ENCODE results near the gene PNN.
"Not testable (repeated sequence)": the region's sequence is repeated elsewhere in the genome, so short reads cannot be mapped to it uniquely, and the experiment has no call there.

PNN gene

DNA sequence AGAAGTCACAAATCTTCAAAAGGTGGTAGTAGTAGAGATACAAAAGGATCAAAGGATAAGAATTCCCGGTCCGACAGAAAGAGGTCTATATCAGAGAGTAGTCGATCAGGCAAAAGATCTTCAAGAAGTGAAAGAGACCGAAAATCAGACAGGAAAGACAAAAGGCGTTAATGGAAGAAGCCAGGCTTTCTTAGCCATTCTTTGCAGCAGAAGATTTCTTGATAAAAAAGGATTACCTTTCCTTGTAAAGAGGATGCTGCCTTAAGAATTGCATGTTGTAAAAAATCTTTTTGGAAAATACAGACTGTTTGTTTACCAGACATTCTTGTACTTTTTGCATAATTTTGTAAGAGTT, 6.6 kb downstream of the PNN start:
- DNase-seq, result no peak

DNA sequence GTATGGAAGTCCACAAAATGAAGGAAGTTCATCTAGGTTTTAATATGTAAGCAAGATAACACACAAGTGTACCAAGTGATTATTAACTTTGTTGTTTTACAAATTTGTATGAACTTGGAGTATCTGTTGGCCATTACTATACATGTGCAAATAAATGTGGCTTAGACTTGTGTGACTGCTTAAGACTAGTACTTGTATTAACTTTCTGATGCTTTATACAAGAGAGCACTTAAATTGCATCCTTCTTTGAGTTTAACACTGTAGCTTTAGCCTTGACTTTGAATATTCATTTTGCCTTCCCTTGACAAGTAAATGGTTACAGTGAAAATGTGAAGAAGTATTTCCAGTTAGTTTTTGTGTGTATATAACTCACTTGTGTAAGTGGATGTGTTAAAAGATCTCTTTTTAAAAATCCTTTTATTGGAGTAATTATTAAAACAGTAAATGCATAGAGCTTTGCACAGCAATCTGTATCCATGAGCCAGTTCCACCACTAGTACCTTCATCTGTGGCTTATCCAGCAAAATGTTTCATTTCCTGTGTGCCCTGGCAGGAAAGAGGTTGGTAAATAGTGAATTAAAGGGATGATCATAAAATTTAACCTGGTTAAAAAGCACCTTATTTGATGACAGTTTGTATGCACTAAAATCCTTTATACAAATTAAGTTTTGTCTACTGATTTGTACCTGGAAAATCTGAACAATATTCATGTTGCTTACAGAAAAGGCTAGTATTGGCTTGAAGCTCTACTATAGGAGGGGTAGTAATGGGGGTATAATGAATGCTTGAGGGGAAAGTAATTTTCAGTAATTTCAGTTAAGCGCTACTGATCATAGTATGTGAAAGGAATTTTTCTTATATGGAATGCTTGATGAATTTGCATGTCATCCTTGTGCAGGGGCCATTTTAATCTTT, 8.0 kb downstream of the PNN start:
- DNase-seq, result no peak

DNA sequence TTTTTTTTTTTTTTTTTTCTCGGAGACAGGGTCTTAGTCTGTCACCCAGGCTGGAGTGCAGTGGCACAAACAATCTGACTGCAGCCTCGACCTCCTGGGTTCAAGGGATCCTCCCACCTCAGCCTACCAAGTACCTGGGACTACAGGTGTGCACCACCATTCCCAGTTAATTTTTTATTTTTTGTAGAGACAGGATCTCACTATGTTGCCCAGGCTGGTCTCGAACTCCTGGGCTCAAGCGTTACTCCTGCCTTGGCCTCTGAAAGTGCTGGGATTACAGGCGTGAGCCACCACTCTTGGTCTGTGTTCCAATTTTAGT, 8.6 kb downstream of the PNN start:
- DNase-seq, result not testable (repeated sequence)

DNA sequence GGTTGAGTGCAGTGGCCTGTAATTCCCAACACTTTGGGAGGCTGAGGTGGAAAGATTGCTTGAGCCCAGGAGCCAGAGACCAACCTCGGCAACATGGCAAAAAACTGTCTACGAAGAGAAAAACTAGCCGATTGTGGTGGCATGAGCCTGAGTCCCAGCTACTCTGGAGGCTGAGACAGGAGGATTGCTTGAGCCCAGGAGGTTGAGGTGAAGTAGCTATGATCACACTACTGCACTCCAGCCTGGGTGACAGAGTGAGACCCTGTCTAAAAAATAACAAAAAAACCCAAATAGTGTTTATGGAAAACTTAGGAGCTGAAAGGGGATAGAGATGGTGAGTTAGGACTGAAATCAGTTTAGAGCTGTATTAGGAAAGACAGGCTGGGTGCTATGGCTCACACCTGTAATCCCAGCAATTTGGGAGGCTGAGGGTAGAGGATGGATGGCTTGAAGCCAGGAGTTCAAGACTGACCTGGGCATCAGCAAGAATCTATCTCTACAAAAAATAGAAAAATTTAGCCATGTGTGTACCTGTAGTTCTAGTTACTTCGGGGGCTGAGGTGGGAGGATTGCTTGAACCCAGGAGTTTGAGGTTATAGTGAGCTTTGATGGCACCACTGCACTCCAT, 9.7 kb downstream of the PNN start:
- DNase-seq, result no peak

DNA sequence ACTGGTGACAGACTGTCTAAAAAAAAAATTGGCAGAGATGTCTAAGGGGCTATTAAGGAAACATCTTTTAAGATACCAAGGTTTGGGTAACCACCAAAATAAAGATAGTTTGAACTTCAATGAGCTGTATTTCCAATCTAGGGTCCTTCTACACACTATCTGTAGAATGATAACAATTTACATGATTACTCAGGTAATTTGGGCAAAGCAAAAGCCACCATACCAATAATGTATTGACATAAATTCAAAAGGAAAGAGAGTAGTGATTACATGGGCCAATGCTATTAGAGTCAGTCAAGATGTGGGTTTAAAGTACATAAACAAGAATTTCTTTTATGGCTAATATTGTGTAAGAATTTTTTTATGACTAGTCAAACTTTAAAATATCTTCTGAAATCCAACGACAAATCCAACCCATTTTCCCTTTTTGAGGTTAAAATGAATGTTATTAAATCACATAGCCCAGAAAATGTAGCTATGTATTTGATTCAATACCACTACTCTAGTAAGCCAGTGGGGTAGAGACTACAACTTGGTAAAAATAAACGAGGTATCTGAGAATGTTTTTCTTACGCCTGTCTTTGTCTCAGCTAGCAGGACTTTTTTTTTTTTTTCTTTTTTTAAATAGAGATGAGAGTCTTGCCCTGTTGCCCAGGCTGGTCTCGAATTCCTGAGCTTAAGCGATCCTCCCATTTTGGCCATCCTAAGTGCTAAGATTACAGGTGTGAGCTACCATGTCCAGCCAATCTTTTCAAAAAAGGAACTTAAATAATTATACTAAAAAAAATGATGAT, 10.4 kb downstream of the PNN start:
- no peak for DNase-seq

DNA sequence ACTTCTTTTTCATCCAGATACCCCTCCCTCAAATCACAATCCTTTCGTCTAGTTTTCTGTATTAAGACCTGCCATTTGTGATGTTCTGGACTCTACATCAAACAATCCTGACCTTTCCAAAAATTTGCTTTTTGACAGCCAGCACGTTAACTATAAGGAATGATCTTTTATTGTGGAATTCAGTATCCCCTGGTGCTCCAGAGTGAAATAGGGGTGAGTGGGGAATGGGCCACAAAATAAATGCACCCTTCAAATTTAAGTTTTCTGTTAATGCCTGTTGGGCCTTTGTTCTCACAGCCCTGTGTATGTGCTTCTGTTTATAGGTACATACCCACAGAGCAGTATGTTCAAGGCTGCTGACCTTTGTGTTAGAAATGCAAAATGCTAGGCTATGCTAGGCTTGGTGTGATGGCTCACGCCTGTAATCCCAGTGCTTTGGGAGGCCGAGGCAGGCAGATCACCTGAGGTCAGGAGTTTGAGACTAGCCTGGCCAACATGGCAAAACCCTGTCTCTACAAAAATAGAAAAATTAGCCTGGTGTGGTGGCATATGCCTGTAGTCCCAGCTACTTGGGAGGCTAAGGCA, 12.0 kb downstream of the PNN start:
- no peak for DNase-seq

DNA sequence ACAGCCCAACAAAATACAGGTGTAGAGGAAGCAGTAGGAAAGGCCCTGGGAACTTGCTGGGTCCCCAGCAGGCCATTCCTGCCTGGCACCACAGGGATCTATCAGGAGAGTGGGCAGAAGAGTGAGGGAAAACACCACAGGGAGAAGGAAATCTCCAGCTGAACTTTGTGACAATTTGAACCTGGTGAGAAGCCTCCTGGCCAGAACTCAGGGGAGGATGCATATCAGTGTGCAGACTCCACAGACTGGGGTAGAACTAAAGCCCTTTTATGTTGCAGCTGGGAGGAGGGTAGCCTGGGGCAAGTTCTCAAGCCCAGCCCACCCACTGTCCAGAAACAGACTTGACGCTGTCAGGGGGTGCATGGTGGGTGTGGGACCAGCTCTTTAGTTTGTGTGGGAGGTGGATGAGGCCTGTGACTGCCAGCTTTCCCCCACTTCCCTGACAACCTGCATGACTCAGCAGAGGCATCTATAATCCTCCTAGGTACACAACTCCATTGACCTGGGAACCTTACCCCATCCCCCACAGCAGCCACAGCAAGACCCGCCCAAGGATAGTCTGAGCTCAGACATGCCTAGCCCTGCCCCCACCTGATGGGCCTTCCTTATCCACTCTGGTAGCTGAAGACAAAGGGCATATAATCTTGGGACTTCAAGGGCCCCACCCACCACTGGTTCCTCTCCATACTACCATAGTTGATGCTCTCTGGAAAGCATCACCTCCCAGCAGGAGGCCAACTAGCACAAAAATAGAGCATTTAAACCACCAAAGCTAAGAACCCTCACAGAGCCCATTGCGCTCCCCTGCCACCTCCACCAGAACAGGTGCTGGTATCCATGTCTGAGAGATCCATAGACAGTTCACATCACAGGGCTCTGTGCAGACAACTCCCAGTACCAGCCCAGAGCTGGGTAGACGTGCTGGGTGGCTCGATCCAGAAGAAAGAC, 28.9 kb downstream of the PNN start:
- peak; percentile 58 for DNase-seq

DNA sequence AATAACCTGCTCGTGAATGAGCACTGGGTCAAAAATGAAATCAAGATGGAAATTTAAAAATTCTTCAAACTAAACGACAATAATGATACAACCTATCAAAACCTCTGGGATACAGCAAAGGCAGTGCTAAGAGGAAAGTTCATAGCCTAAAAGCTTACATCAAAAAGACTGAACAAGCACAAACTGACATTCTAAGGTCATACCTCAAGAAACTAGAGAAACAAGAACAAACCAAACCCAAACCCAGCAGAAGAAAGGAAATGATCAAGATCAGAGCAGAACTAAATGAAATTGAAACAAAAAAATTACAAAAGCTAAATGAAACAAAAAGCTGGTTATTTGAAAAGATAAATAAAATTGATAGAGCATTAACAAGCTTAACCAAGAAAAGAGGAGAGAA, 32.4 kb downstream of the PNN start:
- DNase-seq, result not testable (repeated sequence)

DNA sequence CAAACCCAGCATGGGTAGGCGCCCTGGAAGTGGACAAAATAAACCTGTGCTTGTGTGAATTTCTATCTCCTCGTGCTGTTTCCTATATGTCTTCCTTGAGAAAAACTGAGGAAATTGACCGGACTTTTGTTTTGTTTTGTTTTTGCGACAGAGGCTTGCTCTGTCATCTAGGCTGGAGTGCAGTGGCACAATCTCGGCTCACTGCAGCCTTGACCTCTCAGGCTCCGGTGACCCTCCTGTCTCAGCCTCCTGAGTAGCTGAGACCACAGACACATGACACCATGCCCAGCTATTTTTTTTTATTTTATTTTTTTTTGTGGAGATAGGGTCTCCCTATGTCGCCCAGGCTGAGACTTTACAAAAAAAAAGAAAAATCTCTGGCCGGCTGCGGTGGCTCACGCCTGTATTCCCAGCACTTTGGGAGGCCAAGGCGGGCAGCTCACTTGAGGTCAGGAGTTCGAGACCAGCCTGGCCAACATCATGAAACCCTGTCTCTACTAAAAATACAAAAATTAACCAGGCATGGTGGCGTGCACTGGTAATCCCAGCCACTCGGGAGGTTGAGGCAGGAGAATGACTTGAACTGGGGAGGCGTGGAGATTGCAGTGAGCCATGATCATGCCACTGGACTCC, 36.2 kb downstream of the PNN start:
- no peak for DNase-seq

DNA sequence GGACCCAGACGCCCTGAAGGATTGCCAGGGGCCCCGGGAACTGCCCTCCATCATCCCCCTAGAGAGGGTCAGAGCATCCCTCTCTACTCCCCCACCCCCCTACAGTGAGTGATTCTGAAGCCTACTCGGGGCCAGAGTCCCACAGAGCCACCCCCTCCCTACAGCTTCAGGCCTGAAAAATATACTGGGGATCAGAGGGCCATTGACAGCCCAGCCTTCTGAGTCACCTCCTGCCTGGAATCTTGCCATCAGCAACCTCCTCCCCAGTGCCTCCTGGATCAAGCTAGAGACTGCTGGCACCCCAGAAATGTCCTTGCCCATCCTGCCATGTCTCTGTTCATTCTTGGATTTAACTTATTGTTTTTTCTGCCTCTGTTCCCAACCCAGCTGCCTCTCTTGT, 37.0 kb downstream of the PNN start:
- DNase-seq, result no peak

DNA sequence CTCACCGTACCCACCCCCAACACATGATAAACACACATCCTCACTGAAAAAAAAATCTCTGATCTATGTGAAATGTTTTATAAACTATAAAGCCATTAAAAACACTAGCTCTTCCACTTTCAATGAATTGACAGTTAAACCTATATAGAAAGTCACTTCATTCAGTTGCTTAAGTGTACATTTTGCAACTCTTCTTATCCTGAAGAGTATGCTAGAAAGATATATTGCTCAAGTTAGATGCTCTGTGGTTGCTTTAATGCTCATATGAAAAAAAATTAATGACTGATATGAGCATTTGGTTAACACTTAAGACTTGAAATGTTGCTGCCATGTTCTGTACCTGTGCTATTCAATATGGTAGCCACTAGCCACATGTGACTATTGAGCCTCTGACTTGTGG, 37.6 kb downstream of the PNN start:
- DNase-seq, result no peak

DNA sequence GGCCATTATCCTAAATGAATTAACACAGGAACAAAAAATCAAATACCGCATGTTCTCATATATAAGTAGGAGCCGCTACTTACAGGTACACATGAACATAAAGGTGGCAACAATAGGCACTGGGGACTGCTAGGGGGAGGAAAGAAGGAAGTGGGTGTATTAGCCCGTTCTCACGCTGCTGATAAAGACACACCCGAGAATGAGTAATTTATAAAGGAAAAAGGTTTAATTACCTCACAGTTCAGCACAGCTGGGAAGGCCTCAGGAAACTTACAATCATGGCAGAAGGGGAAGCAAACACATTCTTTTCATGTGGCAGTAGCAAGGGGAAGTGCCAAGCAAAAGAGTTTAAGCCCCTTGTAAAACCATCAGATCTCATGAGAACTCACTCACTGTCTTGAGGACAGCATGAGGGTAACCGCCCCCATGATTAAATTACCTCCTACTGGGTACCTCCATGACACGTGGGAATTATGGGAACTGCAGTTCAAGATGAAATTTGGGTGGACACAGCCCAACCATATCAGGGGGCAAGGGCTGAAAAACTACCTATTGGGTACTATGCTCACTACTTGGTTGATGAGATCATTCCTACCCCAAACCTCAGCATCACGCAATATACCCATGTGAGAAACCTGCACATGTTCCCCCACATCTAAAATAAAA, 42.3 kb downstream of the PNN start:
- peak; percentile 34 for DNase-seq

DNA sequence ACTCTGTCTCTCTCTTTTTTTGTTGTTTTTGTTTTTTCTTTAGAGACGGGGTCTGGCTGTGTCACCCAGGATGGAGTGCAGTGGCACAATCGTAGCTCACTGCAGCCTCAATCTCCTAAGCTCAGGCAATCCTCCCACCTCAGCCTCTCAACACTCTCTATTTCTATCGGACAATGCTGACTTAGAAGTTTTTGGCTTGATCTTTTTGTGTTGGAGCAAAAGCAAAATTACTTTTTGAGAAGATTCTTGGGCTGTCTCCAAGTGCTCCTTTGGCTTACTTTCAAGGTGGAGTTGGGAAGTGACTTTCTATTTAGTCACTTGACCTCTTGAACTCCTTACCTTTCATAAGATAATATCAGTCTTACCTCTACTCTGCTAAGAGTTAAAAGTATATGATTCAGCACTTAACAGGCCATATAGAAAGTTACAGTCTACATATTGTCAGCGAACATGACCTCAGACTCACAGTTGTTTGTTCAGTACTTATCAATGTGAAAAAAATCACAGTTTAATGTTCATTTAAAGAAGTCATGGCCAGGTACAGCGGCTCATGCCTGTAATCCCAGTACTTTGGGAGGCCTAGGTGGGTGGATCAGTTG, 43.2 kb downstream of the PNN start:
- DNase-seq, result no peak

DNA sequence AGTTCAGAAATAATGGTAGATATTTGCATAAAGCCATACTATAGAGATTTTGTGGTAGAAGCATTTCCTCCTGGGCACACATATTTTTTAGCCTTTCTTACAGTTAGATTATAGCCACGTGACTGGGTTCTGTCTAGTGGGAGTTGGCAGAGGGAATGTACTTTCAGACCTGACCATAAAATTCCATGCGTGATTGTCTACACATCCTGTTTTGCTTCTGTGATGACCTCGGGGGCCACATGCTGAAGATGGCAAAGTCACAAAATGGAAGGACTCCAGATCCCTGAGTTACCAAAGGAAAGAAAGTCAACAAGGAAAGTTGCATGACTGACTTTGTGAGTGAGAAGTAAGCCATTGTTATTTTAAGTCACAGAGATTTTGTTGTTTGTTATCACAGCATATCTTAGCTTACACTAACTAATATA, 44.0 kb downstream of the PNN start:
- no peak for DNase-seq

DNA sequence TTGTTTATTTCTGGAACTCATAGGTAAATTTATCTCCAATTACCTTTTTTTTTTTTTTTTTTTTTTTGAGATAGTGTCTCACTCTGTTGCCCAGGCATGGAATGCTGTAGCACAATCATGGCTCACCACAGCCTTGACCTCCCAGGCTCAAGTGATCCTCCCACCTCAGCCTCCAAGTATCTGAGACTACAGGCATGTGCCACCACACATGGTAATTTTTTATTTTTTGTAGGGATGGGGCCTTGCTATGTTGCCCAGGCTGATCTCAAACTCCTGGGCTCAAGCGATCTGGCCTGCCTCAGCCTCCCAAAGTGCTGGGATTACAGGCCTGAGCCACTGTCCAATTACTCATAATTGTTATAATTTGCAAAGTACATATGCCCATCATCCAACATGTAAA, 45.4 kb downstream of the PNN start:
- not testable (repeated sequence) for DNase-seq

DNA sequence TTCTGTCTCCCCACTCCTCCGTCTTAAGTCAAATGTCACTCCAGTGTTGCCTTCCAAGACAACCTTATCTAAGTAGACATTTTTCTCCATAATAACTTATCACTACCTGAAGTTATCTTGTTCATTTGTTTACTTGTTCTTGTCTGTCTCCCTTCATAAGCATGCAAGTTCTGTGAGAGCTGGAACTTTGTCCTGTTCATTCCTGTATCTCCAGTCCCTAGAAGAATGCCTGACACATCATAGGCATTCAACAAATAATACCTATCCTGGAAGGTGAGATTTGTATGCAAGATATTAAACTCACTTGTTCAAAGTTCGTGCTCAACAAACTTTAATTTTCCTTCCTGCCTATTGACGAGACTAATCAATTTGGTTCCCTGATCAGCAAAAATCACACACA, 53.0 kb downstream of the PNN start:
- DNase-seq, result no peak

DNA sequence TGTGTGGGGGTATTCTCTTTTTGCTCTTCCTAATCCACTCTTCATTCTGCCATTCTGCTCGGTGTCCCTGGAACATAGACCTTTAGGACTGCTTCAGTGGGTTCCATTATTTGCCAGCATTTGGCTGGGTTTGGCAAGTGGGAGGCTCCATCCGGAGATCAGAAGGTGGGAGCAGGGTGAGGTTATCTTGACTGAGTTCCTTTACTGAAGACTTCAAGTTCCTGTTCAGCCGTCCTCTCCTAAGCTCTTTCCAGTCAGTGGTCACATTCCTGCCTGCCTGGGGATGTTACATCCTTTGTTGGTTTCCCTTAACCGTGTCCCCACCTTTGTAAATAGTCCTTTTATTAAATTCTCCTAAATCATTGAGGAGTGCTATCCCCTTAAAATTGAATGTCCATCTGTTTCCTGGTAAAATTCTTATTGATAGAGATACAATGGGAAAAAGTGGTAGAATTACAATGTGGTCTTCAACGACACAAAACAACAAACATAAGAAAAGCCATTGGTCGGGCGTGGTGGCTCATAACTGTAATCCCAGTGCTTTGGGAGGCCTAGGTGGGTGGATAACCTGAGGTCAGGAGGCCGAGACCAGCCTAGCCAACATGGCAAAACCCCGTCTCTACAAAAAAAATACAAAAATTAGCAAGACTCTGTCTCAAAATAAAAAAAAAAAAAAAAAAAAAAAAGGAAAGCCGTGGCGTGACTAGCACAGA, 53.6 kb downstream of the PNN start:
- DNase-seq, result no peak

DNA sequence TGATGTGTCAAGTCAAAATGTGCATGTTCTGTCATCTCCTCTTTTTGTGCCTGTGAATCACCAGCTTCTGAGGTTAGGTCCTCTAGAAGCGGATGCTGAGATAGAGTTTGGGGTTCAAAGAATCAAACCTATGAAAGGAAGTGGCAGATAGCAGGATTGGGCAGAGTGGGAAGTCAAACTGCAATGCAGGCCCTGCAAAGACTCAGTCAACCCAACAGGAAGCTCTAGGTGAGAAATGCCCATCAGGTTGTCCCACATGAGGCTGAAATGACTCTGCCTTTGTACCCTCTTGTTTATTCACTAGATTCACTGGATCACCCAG, 54.1 kb downstream of the PNN start:
- DNase-seq, result no peak

DNA sequence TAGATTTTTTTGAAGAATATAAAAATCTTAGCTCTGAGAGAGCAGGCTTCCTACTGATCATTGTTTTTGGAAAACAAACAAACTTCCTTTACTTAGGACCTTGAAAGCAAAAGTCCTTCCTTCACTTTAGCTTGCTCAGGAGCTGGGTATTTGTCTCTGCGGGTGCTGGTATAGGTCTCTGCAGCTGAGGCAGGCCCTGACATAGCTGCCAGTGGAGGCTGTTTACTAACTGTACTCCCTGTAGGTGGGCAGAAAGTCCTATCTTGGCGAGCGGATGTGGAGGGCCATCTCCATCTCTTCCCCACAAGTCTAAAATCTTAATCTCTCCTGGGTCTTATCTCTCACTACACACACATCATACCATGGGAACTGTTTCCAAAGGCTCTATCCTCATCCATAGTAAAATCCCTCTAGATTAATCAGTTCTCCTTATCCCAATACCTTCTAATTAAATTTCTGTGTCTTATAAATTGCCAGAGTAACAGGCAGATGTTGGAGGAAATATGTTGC, 54.6 kb downstream of the PNN start:
- DNase-seq, result no peak

DNA sequence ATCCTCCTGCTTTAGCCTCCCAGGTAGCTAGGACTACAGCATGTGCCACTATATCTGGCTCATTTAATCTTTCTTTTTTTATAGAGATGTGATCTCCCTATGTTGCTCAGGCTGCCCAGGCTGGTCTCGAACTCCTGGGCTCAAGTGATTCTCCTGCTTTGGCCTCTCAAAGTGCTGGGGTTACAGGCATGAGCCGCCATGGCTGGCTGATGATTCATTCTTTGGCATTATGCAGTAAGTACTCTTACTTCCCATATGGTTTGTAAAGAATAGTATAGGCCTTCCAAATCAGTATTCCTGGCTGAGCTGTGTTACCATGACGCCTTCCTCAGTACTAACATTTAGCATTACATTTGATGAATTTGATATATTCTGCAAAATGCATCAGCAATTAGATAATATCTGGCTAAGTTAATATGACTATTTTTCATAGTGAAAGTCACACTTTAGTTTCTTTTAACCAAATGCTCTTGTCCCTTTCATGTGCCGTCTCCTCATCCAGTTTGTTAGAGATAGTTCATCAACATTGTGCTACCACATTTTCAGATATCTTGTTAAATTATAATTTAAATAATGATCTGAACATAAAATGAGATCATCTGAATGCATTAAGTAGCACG, 55.5 kb downstream of the PNN start:
- DNase-seq, result no peak

Measured in hematopoietic multipotent progenitor cell treated with erythropoietin and hydrocortisone succinate and interleukin-3 and kit ligand, for 8 days (in vitro differentiated cells).